Activated CD8-positive, alpha-beta memory T cell treated with anti-CD3 and anti-CD28 coated beads, Interleukin-2, amount 50 U/mL, for 4 hours (primary cell): ENCODE results near the gene IGF1R.

ENCODE experiments used
- DNase-seq: peaks from one replicate; pipeline ENCODE4 v3.0.0-alpha.2; 2020

IGF1R gene

DNA sequence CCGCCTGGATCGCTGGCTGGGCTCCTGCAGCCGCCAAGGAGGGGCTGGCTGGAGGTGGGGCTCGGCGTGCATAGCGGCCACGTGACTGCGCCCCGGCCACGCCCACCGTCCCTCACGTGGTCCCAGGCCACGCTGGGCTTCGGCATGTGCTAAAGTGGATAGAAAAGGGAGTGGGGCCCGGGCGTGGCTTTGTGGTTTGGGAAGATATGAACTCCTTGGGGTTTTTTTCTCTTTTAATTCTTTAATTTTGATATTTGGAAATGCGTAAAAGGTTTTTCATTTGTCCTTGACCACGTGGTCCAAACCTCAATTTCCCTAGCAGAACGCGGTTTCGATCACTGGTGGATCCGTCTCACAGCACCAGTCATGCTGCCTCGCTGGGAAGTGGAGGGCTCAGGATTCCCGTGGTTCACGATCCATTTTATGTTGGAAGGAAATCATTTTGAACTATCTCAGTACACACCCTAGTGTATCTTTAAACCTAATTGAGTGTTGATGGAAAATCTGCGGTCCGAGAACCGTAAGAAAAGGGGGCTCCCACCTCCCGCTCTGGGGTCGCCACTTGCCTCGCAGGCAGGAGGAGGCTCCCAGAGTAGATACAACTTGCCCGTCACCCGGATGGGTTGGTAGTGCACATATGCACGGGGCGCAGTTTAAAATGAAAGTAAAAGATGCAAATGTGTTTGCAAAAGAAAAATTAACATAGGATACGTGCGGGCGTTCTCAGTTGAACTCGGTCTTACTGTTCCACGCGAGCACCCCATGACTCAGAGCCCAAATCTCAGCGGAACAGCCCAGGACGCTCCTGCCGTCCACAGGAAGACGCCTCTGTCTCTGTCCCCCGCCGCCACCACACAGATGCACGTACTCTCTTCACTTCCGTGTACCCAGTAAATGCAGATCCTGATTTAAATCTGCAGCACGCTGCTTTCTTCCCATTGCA, 217.3 kb downstream of the IGF1R start:
- DNase-seq, result peak; percentile 74

DNA sequence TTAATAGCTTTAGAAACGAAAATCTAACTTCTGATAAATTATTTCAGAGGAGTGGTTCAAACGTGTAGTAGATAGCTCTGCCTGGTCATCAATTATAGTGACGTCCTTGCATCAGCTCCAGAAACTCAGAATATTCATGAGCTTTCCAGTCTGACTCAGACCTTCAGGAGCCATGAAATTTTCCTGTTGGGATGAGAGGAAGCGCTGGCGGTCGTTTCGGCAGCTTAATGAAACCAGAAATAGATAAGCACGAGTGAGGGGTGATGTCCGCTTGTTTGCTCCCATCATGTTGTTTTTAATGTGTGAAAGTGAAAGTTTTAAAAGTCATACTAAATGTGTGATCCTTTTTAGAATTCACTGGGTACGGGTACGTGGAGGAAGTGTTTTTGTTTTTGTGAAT, 218.2 kb downstream of the IGF1R start:
- DNase-seq, result no peak

DNA sequence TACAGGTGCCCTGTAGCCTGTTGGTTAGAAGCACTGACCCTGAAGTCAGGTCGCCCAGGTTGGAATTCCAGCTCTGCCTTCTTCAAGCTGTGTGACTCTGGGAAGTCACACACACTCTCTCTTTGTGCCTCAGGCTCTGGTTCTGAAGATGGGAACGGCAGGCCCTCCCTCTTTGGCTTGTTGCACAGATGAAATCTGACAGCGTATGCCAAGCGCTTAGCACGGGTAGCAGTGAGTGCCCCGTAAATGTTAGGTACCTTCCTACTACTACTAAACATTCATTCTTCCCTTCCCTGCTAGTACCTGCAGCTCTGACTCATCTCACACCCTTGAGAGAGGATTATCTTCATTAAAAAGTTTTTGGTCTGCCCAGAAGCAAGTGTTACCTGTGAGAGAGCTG, 220.2 kb downstream of the IGF1R start:
- no peak for DNase-seq

DNA sequence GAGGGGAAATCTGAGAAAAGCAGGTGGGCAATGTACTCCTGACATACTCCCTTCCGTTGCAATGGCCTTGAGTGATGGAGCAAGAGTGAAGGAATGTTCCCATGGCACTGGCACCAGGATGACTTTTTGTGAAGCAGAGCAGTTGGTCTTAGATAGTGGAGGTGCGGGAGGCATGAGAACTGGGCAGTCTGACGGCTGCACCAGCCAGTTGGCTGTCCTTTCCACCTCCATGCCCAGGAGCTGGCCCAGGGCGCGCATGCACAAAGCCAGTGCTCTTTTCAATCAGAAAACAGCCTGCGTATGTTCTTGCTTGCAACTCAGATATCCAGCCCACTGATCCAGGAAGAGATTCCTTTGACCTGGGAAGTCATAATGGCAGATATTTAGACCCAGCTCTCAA, 222.4 kb downstream of the IGF1R start:
- DNase-seq, result no peak

DNA sequence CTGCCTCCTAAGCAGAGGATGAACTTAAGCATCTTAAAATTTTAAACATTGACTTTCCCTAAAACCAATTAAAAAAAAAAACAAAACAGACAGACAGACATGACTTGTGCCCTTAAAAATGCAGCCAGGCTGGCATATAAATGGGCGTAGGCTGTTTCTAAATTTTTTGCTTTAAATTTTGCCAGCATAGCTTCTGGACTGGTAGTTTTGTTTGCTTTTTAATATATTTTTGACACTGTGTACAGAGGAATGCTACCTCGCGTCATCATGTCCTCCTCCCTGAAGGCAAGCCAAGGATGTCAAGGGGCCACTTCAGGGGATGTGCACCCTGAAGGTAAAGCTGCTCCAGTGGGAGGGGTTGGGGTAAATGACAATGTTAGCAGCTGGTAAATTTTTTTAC, 224.4 kb downstream of the IGF1R start:
- DNase-seq, result no peak

DNA sequence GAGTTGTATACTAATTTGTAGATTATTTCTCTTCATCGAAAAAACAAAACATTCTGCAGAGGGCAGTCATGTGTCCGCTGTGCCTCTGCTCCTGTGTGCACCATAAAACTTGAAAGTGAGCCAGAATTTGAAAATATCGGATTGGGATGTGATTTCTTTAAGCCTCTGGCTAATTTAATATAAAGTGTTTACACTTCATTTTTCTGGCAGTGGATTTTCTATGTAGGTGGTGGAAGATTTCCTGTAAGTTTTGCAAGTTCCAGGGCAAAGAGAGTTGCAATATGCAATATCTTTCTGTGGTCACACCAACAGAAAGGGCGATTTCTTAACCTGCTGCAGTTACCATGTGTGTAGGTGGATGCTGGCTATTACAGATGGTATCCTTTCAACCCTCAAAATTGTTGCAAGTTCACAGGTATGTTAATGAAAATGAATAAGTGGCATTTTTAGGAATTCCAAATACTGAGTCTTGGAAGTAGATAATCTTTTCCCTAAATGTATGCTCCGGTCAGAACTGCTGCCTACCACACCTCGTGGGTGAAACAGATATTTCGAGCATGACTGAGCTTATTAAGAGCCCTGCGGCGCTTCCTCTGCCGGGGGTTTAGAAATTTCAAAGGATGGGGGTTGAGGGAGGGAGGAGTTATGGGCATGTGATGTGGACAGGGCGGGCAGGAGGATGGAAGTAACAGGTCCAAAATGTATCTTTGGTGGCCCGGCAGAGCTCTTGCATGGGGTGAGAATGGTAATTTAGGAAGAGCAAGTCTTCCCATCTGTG, 225.3 kb downstream of the IGF1R start:
- no peak for DNase-seq

- DNase-seq, result no peak
Measured at GRCh38 chr15:98874370-98874769, 226.0 kb downstream of the IGF1R start.

GRCh38 chr15:98874773-98875172, 226.4 kb downstream of the IGF1R start:
- DNase-seq, result no peak

DNA sequence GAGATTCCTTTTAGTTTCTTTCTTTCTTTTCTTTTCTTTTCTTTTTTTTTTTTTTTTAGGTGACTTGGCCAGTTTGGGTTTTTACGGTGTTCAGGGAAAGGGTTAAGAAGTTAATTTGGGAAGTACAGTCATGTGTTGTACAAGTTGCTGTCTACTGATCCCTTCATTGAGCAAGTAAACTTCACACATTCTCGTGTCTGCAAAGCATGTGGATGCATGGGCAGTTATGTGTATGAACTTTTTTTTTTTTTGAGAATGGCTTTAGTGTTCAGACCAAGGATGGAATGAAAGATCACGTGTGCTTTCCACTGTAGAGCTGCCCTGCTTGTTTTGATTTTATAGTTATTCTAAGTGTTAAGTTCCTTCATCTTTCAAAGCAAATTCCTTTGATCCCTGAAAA, 227.0 kb downstream of the IGF1R start:
- no peak for DNase-seq

DNA sequence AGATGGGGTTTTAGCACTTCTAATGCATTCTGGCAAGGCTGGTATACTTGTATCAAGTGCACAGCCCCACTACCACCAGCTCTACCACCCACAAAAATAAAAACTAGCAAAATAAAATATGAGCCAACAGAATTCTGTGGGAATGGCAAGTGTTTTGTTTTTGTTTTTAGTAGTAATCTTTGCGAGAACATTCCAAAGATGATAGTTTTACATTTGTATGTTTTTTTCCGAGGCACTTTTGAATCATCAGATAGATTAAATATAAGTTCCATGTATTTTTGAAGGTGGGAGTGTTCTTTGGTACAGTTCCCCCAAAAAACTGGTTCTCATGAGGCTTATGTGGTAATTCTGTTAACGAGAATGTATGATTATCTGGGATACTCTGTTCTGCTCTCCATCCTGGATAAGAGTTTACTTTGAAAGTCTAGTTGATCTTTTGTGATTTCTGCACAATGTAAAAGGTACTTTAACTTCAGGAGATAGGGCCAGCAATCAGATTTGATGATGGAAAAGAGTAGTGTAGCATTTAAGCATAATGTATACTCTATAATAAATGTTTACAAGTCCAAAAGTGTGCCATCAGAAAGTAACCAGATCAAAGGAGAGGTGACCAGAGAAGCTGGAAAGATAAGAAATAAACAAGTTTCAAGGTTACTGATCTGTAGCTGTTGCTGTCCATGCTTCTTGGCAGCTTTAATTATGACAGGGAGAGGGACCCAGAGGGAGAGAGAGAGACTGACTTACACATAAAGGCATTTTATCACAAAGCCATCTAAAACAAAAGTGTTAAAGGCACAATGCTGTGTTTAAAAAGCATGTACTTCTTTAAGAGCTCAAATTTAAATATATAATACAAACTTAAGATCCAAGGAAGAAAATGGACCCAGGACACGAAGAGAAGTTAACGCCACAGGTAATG, 228.4 kb downstream of the IGF1R start:
- DNase-seq, result no peak

DNA sequence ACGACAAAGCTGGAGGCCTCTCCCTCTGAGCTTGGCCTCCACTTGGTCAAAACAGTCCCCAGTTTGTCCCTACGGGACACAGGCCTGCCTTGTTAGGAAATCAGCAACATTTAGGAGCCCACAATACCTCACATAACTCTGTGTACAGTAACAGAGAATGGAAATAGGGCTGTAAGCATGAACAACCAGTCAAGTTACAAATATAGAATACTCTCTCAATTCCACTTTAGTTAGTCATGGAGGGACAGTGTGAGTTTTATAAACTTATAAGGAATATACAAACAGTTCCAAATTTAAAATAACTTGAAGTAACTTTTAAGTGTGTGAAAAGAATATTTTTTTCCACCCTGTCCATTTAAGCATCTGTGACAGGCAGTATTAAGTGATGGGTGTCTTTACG, 229.8 kb downstream of the IGF1R start:
- DNase-seq, result no peak

GRCh38 chr15:98878862-98879261, 230.5 kb downstream of the IGF1R start:
- no peak for DNase-seq

DNA sequence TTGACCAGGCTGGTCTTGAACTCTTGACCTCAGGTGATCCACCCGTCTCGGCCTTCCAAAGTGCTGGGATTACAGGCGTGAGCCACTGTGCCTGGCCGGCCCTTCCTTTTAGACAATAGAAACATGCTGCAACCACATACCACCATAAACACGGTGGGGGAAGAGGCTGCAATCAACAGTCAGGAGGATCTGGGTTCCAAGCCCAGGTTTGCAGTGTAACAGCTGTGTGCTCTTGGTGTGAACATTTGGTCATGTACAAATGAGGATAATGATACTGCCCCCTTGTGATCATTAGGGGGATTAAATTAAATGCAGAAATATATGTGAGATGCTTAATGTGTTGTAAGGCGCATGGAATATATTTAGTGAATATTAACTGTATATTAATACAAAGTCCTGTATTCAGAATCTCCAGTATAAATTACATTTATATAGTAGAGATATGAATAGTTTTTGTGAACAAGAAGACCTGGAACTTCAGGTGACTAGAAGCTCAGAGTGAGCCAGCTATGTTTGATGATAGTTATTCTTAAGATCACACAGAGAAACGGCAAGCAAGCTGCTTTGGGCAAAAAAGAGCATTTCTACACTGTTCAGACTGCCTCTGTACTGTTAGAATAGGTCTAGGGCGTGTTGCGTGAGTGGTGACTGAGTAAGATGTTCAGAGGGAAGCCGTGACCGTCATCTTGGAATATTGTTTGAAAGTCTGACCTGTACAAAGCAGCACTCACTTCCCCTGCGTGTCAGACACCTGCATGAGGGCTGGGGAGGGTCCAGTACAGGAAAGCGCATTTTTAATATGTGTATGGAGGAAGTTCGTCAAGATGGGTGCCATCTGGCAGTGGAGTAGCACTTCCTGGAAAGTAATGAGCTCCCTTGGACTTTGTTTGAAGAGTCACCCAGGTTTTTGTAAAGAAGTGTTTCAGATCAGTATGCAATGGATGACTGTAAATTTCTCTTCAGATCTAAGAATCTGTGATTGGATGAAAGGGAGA, 233.5 kb downstream of the IGF1R start:
- no peak for DNase-seq

- no peak for DNase-seq
Measured at GRCh38 chr15:98883478-98883877, 235.1 kb downstream of the IGF1R start.

DNA sequence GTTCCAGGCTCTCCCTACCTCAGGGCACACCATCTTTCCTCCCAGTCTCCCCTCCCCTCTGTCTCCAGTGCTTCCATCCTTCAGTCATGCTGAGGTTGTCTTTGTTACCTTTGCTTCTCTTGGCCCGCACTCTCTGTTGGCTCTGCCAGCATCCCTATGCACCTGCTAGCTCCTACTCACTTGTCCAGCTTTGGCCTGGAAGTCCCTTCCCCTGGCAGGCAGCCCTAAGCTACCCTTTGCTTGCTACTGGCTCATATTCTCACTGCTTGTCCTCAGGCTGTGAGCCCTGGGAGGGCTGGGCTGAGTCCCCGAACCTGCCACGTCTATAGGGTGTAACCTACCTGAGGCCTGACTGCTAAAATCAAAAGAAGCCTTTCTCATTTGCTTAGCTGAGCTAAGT, 236.6 kb downstream of the IGF1R start:
- DNase-seq, result no peak

DNA sequence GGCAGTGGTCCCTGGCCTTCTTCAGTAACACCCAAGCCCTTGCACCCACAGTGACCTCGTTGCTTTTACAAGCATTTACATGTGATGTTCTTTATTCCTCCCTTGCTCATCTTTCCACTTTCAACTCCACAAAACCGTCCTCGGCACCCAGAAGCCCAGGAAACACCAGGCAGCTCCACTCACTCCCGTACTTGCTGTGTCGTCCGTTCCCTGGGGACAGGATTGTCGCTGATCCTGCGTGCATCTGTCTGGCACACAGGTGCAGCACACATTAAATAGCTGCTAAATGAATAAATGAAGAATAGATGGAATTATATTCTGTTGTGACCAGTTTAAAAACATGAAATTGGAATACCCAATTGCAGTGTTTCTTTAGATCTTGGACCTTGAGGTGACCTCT, 239.6 kb downstream of the IGF1R start:
- DNase-seq, result no peak

DNA sequence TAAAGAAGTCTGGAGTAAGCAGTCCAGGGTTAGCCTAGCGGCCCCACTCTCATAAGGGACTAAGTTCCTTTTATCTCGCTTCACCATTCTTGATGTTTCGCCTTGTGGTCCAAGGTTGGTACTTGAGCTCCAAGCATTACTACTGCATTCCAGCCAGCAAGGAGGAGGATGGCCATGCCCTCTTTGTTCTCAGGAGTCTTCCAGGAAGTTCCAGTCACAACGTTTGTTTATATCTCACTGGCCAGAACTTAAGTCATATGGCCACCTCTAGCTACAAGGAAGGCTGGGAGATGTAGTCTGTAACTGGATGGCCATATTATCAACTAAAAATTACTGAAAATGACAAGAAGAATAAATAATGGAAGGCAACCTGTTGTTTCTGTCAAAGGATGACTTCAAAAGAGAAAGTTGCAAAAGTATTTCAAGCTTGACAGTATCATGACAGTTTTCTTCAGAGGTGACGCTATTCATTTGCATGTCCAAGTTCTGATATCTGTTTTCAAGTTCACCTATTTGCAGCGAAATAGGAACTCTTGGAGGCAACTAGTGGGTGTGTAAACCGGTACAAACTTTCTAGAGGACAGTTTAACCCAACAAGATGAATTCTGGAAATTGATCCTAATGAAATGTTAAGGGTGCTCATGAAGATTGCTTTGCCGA, 240.6 kb downstream of the IGF1R start:
- DNase-seq, result no peak

DNA sequence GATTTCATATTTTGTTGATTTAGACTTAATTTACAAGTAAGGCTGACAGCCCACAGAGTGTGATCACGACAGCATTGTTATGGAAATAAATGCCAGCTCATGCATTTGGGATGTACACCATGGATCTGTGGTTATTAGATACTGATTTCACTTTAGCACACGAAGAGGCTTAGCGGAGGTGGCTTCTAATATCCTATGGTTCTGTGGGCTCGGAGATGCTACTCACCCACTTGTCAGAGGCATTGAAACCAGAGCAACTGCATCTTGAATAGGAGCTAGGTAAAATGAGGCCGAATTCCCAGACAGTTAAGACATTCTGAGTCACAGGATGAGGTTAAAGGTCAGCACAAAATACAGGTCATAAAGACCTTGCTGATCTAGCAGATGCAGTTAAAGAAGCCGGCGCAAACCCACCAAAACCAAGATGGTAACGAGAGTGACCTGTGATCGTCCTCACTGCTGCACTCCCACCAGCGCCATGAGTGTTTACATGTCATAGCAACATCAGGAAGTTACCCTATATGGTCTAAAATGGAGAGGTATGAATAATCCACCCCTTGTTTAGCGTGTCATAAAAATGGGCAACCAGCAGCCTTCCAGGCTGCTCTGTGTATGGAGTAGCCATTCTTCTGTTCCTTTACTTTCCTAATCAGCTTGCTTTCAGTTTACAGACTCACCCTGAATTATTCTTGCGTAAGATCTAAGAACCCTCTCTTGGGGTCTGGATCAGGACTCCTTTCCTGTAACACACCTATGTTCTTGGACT, 241.8 kb downstream of the IGF1R start:
- DNase-seq, result no peak

- no peak for DNase-seq
Measured at GRCh38 chr15:98891301-98891700, 243.0 kb downstream of the IGF1R start.

GRCh38 chr15:98893401-98893800, 245.1 kb downstream of the IGF1R start:
- no peak for DNase-seq
